Panc1 (cell line): ENCODE results near the gene EPB41L4B. TPM values are rescaled to one million over a fixed set of nuclear protein-coding genes. Genes with fewer than 3 reads are reported as not detected.

Experiments used
- ATAC-seq: fragments of 200-7000 bp; cut with Tn5 transposase; 2 replicates; pipeline ENCODE4 v1.9.1; 2020; ENCODE audit warnings: mild to moderate bottlenecking, moderate library complexity
- BruUV-seq: library from RNA; stranded (reverse); fragments of 400-500 nt; replicated peaks from 2 replicates; lab custom pipeline; 2021; lab: Mats Ljungman, UMichigan
- CTCF ChIA-PET: fragments of 300-600 bp; sonication (Branson Sonifier 250); formaldehyde crosslinking; loops from one replicate; lab custom pipeline; 2022; ENCODE audit warnings: antibody characterized with exemption; lab: Charles Lee
- POLR2A ChIA-PET: fragments of 300-600 bp; sonication (Branson Sonifier 250); formaldehyde crosslinking; loops from one replicate; lab custom pipeline; 2022; ENCODE audit warnings: antibody characterized with exemption; lab: Charles Lee
- DNase-seq: peaks from one replicate; pipeline ENCODE4 v3.0.0-alpha.2; 2010; ENCODE audit warnings: low read depth, low spot score
- H3K27ac ChIP-seq: 2 replicates; pipeline ENCODE4 v1.5.1; 2011; ENCODE audit warnings: mild to moderate bottlenecking, low read length, inconsistent platforms
- H3K27me3 ChIP-seq: fragments of 200-500 bp; sonication (Bioruptor generic); 2 replicates; pipeline ENCODE4 v1.6.0; 2014; ENCODE audit warnings: low read length, inconsistent platforms; ENCODE audit not compliant: control insufficient read depth, insufficient read depth
- H3K36me3 ChIP-seq: fragments of 200-500 bp; sonication (Bioruptor generic); 2 replicates; pipeline ENCODE4 v1.5.1; 2014; ENCODE audit warnings: inconsistent platforms, mild to moderate bottlenecking, low read length, moderate library complexity; ENCODE audit not compliant: control insufficient read depth, insufficient read depth
- H3K4me1 ChIP-seq: 2 replicates; pipeline ENCODE4 v1.5.1; 2011; ENCODE audit warnings: inconsistent platforms, mild to moderate bottlenecking, low read length, moderate library complexity; ENCODE audit not compliant: control insufficient read depth, insufficient read depth
- H3K4me3 ChIP-seq, 2 experiments: 2 replicates each; pipeline ENCODE4 v1.5.1; 2011 to 2012; ENCODE audit warnings: low read depth in 2 of 2, low read length in 2 of 2, mild to moderate bottlenecking in 2 of 2, inconsistent platforms in 1 of 2, moderate library complexity in 1 of 2
- H3K9me3 ChIP-seq: fragments of 200-500 bp; sonication (Bioruptor generic); 2 replicates; pipeline ENCODE4 v1.5.1; 2014; ENCODE audit warnings: low read depth, mild to moderate bottlenecking, inconsistent platforms, low read length, moderate library complexity; ENCODE audit not compliant: control insufficient read depth, insufficient read depth
- POLR2AphosphoS5 ChIP-seq: IDR thresholded peaks from 2 replicates; pipeline ENCODE4 v1.6.1; 2012; ENCODE audit warnings: mild to moderate bottlenecking, low read depth, low read length, moderate library complexity
- SIN3A ChIP-seq: IDR thresholded peaks from 2 replicates; pipeline ENCODE4 v1.6.1; 2012; ENCODE audit warnings: low read depth, mild to moderate bottlenecking, low read length, moderate library complexity, borderline replicate concordance; ENCODE audit not compliant: insufficient read depth
- TCF7L2 ChIP-seq: IDR thresholded peaks from 2 replicates; pipeline ENCODE4 v1.6.1; 2011; ENCODE audit warnings: mild to moderate bottlenecking, low read depth, low read length, inconsistent platforms
- in situ Hi-C: cut with HindIII; loops from 2 replicates; pipeline ENCODE4 v1.10.0; 2016; ENCODE audit warnings: low sequenced_read_pairs, low pct_unique_long_range_greater_than_20kb
- intact Hi-C: fragments of 100-400 bp; cut with micrococcal nuclease; formaldehyde crosslinking; loops from one replicate; pipeline ENCODE4 v1.10.0; 2022; ENCODE audit not compliant: unreplicated experiment
- total RNA-seq: library from RNA; stranded (reverse); gene quantifications from one replicate; pipeline ENCODE4 v1.2.1, GENCODE V29; 2021; ENCODE audit not compliant: unreplicated experiment
- TF ChIP-seq, protein P1 (sequence below): fragments of 450-650 bp; IDR thresholded peaks from 2 replicates; pipeline ENCODE4 v1.5.1; 2017; ENCODE audit warnings: mild to moderate bottlenecking
- TF ChIP-seq, protein P2 (sequence below), 2 experiments: IDR thresholded peaks; 2 replicates each; pipeline ENCODE4 v1.6.1; 2011 to 2012; ENCODE audit warnings: low read depth in 2 of 2, control low read depth in 1 of 2, low read length in 1 of 2, mild to moderate bottlenecking in 1 of 2, moderate library complexity in 1 of 2; ENCODE audit not compliant: insufficient read depth in 1 of 2

Gene EPB41L4B
- total RNA-seq, 1 experiment from 2014 or later = 27.8 TPM

GRCh38 chr9:109254317-109254716 lies 66.5 kb downstream of the EPB41L4B start:
- Histone ChIP-seq H3K36me3 (no peaks in the 10 kb centered on the region), H3K27ac (peak overlapping the region; percentile 93), H3K4me3 (no peak overlapping the region), H3K27me3 (no peaks in the 10 kb centered on the region), H3K9me3 (no peaks in the 10 kb centered on the region), H3K4me1 (peaks cover 66% of the 10 kb centered on the region)
- ATAC-seq (peak; percentile 14; the same call in 1 of the 2 replicates), DNase-seq (no peak)
- BruUV-seq = no TSS peak
- ChIA-PET POLR2A (no interaction called here), CTCF (no interaction called here)
- intact Hi-C loops (no loop called here), in situ Hi-C loops (no loop called here)
- TF ChIP-seq TCF7L2 (no peak), POLR2AphosphoS5 (no peak), SIN3A (no peak)
- TF ChIP-seq, protein P1, sequence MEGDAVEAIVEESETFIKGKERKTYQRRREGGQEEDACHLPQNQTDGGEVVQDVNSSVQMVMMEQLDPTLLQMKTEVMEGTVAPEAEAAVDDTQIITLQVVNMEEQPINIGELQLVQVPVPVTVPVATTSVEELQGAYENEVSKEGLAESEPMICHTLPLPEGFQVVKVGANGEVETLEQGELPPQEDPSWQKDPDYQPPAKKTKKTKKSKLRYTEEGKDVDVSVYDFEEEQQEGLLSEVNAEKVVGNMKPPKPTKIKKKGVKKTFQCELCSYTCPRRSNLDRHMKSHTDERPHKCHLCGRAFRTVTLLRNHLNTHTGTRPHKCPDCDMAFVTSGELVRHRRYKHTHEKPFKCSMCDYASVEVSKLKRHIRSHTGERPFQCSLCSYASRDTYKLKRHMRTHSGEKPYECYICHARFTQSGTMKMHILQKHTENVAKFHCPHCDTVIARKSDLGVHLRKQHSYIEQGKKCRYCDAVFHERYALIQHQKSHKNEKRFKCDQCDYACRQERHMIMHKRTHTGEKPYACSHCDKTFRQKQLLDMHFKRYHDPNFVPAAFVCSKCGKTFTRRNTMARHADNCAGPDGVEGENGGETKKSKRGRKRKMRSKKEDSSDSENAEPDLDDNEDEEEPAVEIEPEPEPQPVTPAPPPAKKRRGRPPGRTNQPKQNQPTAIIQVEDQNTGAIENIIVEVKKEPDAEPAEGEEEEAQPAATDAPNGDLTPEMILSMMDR = no peak
- TF ChIP-seq, protein P2, sequence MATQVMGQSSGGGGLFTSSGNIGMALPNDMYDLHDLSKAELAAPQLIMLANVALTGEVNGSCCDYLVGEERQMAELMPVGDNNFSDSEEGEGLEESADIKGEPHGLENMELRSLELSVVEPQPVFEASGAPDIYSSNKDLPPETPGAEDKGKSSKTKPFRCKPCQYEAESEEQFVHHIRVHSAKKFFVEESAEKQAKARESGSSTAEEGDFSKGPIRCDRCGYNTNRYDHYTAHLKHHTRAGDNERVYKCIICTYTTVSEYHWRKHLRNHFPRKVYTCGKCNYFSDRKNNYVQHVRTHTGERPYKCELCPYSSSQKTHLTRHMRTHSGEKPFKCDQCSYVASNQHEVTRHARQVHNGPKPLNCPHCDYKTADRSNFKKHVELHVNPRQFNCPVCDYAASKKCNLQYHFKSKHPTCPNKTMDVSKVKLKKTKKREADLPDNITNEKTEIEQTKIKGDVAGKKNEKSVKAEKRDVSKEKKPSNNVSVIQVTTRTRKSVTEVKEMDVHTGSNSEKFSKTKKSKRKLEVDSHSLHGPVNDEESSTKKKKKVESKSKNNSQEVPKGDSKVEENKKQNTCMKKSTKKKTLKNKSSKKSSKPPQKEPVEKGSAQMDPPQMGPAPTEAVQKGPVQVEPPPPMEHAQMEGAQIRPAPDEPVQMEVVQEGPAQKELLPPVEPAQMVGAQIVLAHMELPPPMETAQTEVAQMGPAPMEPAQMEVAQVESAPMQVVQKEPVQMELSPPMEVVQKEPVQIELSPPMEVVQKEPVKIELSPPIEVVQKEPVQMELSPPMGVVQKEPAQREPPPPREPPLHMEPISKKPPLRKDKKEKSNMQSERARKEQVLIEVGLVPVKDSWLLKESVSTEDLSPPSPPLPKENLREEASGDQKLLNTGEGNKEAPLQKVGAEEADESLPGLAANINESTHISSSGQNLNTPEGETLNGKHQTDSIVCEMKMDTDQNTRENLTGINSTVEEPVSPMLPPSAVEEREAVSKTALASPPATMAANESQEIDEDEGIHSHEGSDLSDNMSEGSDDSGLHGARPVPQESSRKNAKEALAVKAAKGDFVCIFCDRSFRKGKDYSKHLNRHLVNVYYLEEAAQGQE (IDR thresholded peaks at IDR 0.05; ENCODE audit: insufficient read depth in 1 of 2, low read depth in 2 of 2, low read length in 1 of 2) = no peak

- Histone ChIP-seq H3K27me3 (no peaks in the 10 kb centered on the region), H3K27ac (peak overlapping the region; percentile 93), H3K9me3 (no peaks in the 10 kb centered on the region), H3K36me3 (no peaks in the 10 kb centered on the region), H3K4me1 (peaks cover 64% of the 10 kb centered on the region), H3K4me3 (no peak overlapping the region)
- ChIA-PET POLR2A (no interaction called here), CTCF (no interaction called here)
- no peak for TF ChIP-seq POLR2AphosphoS5
- TF ChIP-seq, protein P1 = peak; percentile 32; the same call in 1 of the 2 replicates
- peak; percentile 71; the same call in 1 of the 2 replicates for TF ChIP-seq TCF7L2
- TF ChIP-seq SIN3A = no peak
- TF ChIP-seq, protein P2 (IDR thresholded peaks at IDR 0.05; ENCODE audit: insufficient read depth in 1 of 2, low read depth in 2 of 2, low read length in 1 of 2) = no peak
- in situ Hi-C loops (no loop called here), intact Hi-C loops (loop anchor here (2.0 kb wide), 1 partner anchor 63 kb away; no protein-coding TSS in a partner anchor)
- peak; percentile 82 for ATAC-seq
- BruUV-seq = TSS peak; percentile 10
- peak; percentile 69 for DNase-seq
Observed at GRCh38 chr9:109253637-109254284, 67.1 kb downstream of the EPB41L4B start.
